ENCODE results near the gene FMN1.

Gene FMN1

GRCh38 chr15:32844118-32844711, 350.3 kb downstream of the FMN1 start:
- no peak for DNase-seq

GRCh38 chr15:32843219-32843815, 351.2 kb downstream of the FMN1 start:
- no peak for DNase-seq

GRCh38 chr15:32842081-32842480, 352.4 kb downstream of the FMN1 start:
- no peak for DNase-seq

- no peak for DNase-seq
Measured at GRCh38 chr15:32840507-32841245, 353.8 kb downstream of the FMN1 start.

GRCh38 chr15:32838820-32839219, 355.7 kb downstream of the FMN1 start:
- DNase-seq, result no peak

- DNase-seq, result no peak
Measured at GRCh38 chr15:32838338-32838737, 356.2 kb downstream of the FMN1 start.

DNA sequence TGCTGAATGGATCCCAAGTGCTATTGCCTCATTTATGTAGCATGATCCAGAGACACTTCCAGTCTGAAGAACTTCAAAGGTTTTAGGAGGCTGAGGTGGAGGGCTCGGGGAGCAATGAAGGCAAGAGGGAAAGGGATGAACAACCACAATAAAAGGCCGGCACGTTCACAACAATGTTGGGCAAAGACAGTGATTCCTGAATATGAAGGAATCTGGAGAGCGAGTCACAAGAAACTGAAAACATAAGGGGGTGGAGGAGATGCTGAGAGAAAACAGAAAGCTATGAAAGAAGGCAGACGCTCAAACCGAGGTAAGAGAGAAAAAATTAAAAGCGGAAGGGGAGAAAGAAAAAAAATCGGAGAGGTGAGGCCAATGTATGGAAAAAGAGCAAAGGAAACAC, 356.6 kb downstream of the FMN1 start:
- DNase-seq, result no peak

- DNase-seq, result no peak
Measured at GRCh38 chr15:32834156-32834555, 360.4 kb downstream of the FMN1 start.

GRCh38 chr15:32833379-32833821, 361.1 kb downstream of the FMN1 start:
- no peak for DNase-seq

DNA sequence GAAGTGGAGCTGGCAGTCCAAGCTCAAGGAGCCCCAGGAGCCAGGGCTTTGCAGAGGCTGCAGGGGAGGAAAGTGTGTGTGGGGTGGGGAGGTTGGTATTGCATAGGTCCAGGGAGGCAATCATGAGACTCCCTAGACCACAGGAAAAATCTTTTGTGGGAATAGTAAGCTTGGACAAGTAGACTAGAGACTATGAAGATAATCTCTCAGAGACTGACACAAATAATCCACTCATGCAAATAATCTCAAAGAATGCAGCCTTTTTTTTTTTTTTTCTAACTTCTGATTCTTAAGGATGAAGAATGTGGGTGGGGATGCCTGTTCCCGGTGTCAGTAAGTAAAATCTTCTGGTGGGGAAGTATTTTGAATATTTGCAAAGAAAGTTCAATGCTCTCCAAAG, 363.0 kb downstream of the FMN1 start:
- DNase-seq, result no peak

- DNase-seq, result no peak
Measured at GRCh38 chr15:32830241-32830640, 364.3 kb downstream of the FMN1 start.

- DNase-seq, result no peak
Measured at GRCh38 chr15:32829436-32829835, 365.1 kb downstream of the FMN1 start.

DNA sequence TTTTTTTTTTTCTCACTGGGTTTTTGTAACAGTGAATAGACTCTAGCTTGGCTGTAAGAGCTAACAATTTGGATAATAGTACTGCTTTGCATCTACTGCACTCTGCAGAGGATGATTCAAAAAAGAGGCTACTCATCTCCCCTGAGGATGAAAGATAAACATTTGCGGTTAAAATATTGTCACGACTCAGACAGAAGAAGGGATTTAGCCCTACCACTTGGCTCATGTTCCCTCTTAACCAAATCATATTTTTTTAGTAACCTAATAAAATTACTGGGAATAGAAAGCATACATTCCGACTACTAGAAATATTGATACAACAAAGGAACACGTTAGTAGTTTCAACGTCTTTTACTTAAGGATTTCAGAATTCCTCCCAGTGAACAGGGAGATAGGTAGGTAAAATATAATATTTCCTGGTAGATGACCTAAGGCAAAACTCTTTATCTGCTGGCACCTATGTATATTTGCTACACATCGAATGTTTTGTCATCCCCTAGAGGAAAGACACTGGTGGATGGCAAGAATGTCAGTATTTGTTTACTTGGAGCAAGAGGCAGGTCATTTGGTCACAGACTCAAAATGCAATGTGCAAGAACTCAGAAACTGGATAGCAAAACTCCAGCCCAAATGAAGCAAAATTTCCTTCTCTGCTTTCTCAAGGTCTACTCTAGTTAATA, 365.9 kb downstream of the FMN1 start:
- no peak for DNase-seq

DNA sequence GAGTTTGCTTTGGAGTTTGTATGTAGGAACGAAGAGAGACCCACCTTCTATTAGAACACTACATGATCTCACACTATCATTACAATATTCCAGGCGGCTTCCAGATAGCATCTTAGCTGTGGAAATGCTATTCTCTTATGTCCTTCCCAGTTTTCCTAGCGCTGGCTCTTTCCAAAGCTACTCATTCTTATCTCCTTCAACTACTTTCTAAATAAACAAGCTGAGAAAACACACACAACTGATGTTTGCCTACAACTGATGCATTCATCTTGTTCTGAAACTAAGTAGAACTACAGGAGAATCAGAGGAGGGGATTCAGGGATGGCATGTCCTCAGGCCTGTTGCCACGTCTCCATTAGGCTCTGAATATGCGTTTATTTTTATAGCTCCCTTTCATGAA, 367.8 kb downstream of the FMN1 start:
- DNase-seq, result no peak

DNA sequence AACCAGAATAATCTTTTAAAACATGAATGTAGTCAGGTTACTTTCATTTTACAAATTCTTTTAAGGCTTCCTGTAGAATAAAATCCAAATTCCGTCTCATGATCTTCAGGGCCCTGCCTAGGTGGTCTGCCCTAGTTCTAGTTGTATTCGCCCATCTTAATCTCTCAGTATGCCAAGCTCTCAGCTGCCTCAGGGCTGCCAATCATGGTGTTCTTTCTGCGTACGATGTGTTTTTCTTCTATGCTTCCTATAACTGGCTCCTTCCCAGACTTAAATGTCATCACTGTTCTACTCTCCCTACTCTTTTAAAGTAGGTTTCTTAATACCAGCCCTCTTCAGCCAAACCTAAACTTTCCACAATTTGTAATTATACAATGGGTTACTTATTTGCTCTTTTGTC, 369.3 kb downstream of the FMN1 start:
- no peak for DNase-seq

GRCh38 chr15:32824777-32825176, 369.7 kb downstream of the FMN1 start:
- DNase-seq, result no peak

DNA sequence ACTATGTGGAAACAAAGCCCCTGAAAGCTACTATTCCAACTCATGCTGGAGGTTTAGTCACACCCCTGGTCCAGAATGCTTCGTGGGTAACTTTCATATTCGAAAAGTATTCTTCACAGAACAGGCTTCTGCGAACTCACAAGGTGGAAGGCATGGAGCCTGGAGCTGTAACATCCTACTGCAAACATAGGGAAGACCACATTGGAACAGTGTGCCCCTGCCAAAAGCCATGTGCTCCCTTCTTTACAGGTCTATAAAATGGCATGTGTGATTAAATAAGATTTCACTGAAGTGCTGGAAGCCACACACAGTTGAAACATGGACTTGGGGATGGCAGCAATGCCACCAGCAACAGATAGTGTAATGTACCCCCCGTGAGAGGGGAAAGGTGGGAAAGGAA, 370.8 kb downstream of the FMN1 start:
- no peak for DNase-seq

DNA sequence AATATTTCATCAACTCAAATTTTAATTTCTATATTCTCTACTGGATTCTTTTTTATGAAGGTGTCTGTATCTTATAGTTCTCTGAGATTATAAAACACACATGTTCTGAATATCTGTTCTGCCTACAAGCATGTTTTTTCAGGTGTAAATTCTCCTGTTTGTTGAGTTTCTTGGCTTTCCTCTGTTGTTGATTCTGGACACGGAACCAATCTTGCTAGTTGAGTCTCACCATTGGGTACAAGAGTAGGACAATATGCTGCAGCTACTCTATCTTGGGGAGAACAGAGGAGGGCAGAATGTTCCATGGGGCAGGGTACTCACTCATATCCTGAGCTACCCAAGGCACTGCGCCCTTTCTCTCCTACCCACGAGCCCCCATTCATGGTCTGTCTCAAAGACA, 371.8 kb downstream of the FMN1 start:
- DNase-seq, result no peak

GRCh38 chr15:32819448-32819847, 375.1 kb downstream of the FMN1 start:
- DNase-seq, result no peak

GRCh38 chr15:32818758-32819447, 375.6 kb downstream of the FMN1 start:
- peak; percentile 30 for DNase-seq

- DNase-seq, result no peak
Measured at GRCh38 chr15:32817577-32817976, 376.9 kb downstream of the FMN1 start.

- no peak for DNase-seq
Measured at GRCh38 chr15:32807331-32807730, 387.2 kb downstream of the FMN1 start.

DNA sequence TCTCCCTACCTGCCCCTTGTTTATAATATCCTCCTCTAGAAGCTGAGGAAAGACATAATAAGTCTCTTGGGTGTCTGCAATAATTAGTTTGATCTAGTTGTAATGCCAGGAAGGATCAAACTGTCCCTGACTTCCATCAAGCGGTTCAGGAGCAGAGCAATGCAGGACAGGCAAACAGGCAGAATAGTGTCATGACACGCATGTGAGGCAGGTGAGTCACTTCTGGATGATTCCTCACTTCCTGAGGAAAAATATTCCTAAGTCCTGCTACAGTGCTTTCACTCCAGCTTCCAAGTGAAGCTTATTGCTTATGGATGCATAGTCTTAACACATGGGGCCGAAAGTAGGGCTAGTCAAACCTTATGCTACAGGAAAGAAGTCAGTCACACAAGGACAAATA, 390.9 kb downstream of the FMN1 start:
- DNase-seq, result no peak
